ENCODE results near the gene NLE1.

Gene NLE1

GRCh38 chr17:35086931-35087573 is 55.1 kb downstream of the NLE1 start:
- DNase-seq (ENCODE audit: low spot score), result peak; percentile 3

- no peak for DNase-seq (ENCODE audit: low spot score)
Observed at GRCh38 chr17:35086164-35086563, 55.9 kb downstream of the NLE1 start.

- no peak for DNase-seq (ENCODE audit: low spot score)
Observed at GRCh38 chr17:35084987-35085386, 57.1 kb downstream of the NLE1 start.

- no peak for DNase-seq (ENCODE audit: low spot score)
Observed at GRCh38 chr17:35083071-35083470, 59.0 kb downstream of the NLE1 start.

GRCh38 chr17:35082073-35082657 is 59.9 kb downstream of the NLE1 start:
- DNase-seq (ENCODE audit: low spot score), result peak; percentile 20

GRCh38 chr17:35081638-35082037 is 60.5 kb downstream of the NLE1 start:
- DNase-seq (ENCODE audit: low spot score), result no peak

GRCh38 chr17:35080536-35080935 is 61.6 kb downstream of the NLE1 start:
- no peak for DNase-seq (ENCODE audit: low spot score)

- DNase-seq (ENCODE audit: low spot score), result no peak
Observed at GRCh38 chr17:35079547-35080423, 62.3 kb downstream of the NLE1 start.
